ENCODE results near the gene THBS2. TPM values are rescaled to one million over a fixed set of nuclear protein-coding genes. Genes with fewer than 3 reads are reported as not detected.
"Not testable (repeated sequence)": the region's sequence is repeated elsewhere in the genome, so short reads cannot be mapped to it uniquely, and the experiment has no call there.

Gene THBS2
- total and polyA plus RNA-seq, 8 donors: under 0.01 to 56.0 (median 2.4) TPM

DNA sequence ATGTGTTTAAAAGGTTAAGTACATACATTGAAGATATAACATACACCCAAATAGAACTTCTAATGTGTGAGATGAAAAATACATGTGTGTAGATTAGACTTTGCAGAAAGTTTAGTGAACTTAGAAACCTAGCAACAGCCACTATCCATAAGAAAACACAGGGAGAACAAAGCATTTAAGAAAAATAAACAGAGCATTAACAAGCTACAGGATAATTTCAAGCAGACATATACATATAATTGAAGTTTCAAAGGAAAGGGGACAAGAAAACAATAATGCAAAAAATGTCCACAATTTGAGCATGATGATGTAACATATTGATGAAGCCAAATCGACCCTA, 18.2 kb upstream of the THBS2 start:
- Histone ChIP-seq H3K36me3 (no peaks in the 10 kb centered on the region), H3K27me3 (no peaks in the 10 kb centered on the region), H3K27ac (no peak overlapping the region), H3K9me3 (no peaks in the 10 kb centered on the region), H3K4me3 (no peak overlapping the region), H3K4me1 (no peaks in the 10 kb centered on the region)
- intact Hi-C loops (cut with DNase I; ENCODE audit: low total_unique reads): no loop called here
- no peak for DNase-seq
- no peak for TF ChIP-seq POLR2AphosphoS5 (IDR thresholded peaks at IDR 0.05)
- no peak for TF ChIP-seq POLR2A (IDR thresholded peaks at IDR 0.05)
- TF ChIP-seq EP300 (IDR thresholded peaks at IDR 0.05): no peak
- TF ChIP-seq CTCF (IDR thresholded peaks at IDR 0.05): no peak
- WGBS, 5 donors: 58 to 71% (median 63%) methylated on average over 1 of the region's 1 CpG

- WGBS, 5 donors: 60 to 73% (median 67%) methylated on average over 10 of the region's 10 CpGs
Observed at GRCh38 chr6:169271158-169271876, 17.7 kb upstream of the THBS2 start.

DNA sequence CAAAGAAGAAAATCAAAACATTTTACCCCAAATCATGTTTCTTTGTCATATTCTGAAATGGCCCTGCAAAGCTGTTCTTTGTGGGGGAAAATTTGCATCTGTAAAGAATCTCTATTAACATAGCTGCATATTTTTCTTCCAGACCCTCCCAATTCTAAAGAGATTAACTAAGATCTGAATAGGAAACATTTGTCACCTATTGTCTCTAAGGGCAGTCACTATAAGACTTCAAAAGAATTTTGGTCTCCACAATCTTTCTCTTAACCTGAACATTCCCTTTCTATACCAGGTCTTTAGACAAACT, 16.4 kb upstream of the THBS2 start:
- intact Hi-C loops (cut with DNase I; ENCODE audit: low total_unique reads): not testable (repeated sequence)

More at GRCh38 chr6:169271158-169271876, 17.7 kb upstream of the THBS2 start:
- Histone ChIP-seq H3K9me3 (no peaks in the 10 kb centered on the region), H3K36me3 (no peaks in the 10 kb centered on the region), H3K27me3 (no peaks in the 10 kb centered on the region), H3K27ac (no peak overlapping the region), H3K4me3 (no peak overlapping the region), H3K4me1 (no peaks in the 10 kb centered on the region)
- no peak for DNase-seq
- intact Hi-C loops (cut with DNase I; ENCODE audit: low total_unique reads): no loop called here
- TF ChIP-seq POLR2A (IDR thresholded peaks at IDR 0.05) (no peak), EP300 (IDR thresholded peaks at IDR 0.05) (no peak), POLR2AphosphoS5 (IDR thresholded peaks at IDR 0.05) (no peak)

DNA sequence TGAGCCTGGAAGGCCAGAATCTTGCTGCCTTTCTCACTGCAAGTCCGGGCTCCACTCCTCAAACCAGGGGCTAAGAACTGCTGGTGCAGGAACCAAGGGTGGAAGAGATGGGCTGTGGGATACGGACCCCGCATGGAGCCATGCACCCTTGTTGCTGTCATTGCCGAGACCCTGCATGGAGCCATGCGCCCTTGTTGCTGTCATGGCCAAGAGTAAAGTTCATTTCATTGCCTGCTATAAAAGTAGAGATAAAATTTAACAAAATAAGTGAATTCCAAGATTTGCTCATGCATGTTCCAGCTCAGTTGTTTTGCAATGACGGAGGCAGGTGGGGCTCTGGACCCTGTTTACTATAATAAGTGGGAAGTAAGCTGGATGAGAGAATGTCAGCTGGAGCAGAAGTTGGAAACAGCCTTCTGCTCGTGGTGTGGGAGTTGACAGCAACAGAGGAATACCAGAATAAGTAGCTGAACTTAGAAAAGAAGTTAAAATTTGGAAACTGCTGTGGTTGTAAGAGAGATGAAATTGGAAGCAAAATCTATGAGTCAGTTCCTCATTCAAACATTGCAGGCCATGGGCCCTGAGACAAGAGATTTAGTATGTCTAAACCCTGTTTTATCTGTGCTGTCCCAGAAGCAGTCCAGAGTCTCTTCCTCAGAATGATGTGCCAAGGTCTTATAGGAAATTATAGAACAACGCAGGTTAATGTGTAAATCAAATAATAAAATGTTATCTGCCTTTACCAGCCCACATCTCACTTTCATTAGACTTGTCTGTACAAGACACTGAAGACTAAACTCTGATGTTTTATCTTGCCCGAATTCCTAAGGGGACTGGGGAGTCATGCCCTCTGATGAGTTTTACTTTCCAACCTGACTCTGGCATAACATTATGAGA, 15.8 kb upstream of the THBS2 start:
- no peak for TF ChIP-seq EP300 (IDR thresholded peaks at IDR 0.05)
- no peak for TF ChIP-seq CTCF (IDR thresholded peaks at IDR 0.05)
- peak in 1 of 3 donors; percentile 24 for TF ChIP-seq POLR2AphosphoS5 (IDR thresholded peaks at IDR 0.05)
- no peak for TF ChIP-seq POLR2A (IDR thresholded peaks at IDR 0.05)
- Histone ChIP-seq H3K4me3 (no peak overlapping the region), H3K36me3 (no peaks in the 10 kb centered on the region), H3K27me3 (no peaks in the 10 kb centered on the region), H3K9me3 (no peaks in the 10 kb centered on the region), H3K4me1 (no peaks in the 10 kb centered on the region), H3K27ac (peak overlapping the region in 2 of 5 donors; percentile 24 to 51)
- intact Hi-C loops (cut with DNase I; ENCODE audit: low total_unique reads): no loop called here
- WGBS, 5 donors: 69 to 82% (median 79%) methylated on average over 9 of the region's 9 CpGs
- peak in 1 of 2 donors; percentile 74 for DNase-seq

More for the DNA sequence above, 16.4 kb upstream of the THBS2 start:
- H3K36me3 ChIP-seq, H3K9me3 ChIP-seq, H3K4me1 ChIP-seq, H3K4me3 ChIP-seq, DNase-seq, H3K27me3 ChIP-seq: not testable (repeated sequence)
- H3K27ac ChIP-seq: peak overlapping the region in 2 of 5 donors; percentile 24 to 51

GRCh38 chr6:169268276-169268675, 14.6 kb upstream of the THBS2 start:
- no peak overlapping the region for H3K27ac ChIP-seq
- TF ChIP-seq POLR2AphosphoS5 (IDR thresholded peaks at IDR 0.05): no peak
- TF ChIP-seq EP300 (IDR thresholded peaks at IDR 0.05): no peak
- no peak for TF ChIP-seq CTCF (IDR thresholded peaks at IDR 0.05)
- no peak for TF ChIP-seq POLR2A (IDR thresholded peaks at IDR 0.05)
- no peak for DNase-seq
- WGBS, 5 donors: 75 to 92% (median 77%) methylated on average over 1 of the region's 1 CpG
- H3K27me3 ChIP-seq: no peaks in the 10 kb centered on the region
- no peaks in the 10 kb centered on the region for H3K9me3 ChIP-seq
- H3K4me3 ChIP-seq: no peak overlapping the region
- intact Hi-C loops (cut with DNase I; ENCODE audit: low total_unique reads): no loop called here
- peaks cover 0 to 8% (median 0%) of the 10 kb centered on the region in 4 donors for H3K4me1 ChIP-seq
- no peaks in the 10 kb centered on the region for H3K36me3 ChIP-seq
